ENCODE measurements around the gene KAT8.

DNA sequence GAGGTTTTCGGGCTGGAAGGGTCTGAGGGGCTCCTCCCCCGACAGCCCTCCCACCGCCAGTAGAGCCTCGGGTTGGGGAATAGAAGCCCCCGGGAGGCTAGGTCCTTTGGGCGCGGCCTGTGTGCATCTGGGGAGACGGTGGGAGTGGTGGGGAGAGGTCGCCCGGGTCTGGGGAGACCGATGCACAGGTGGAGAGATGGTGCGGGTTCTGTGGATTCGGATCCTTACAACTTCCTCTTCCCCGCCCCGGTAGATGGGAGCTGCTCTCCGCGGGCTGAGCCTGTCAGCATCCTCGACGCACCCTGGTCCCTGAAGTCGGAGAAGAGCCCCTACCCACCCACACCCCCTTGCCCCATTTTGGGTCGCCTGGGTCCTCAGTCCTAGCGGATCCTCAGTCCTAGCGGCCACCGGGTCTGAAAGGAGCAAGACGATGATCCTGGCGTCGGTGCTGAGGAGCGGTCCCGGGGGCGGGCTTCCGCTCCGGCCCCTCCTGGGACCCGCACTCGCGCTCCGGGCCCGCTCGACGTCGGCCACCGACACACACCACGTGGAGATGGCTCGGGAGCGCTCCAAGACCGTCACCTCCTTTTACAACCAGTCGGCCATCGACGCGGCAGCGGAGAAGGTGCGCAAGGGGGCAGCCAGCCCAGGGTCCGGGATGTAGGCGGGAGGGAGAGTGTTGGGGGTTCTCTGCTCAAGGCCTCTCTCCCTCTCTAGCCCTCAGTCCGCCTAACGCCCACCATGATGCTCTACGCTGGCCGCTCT lies 8.5 kb upstream of the KAT8 start:
- TF ChIP-seq EP300 (IDR thresholded peaks at IDR 0.05): no peak
- TF ChIP-seq, protein P1, sequence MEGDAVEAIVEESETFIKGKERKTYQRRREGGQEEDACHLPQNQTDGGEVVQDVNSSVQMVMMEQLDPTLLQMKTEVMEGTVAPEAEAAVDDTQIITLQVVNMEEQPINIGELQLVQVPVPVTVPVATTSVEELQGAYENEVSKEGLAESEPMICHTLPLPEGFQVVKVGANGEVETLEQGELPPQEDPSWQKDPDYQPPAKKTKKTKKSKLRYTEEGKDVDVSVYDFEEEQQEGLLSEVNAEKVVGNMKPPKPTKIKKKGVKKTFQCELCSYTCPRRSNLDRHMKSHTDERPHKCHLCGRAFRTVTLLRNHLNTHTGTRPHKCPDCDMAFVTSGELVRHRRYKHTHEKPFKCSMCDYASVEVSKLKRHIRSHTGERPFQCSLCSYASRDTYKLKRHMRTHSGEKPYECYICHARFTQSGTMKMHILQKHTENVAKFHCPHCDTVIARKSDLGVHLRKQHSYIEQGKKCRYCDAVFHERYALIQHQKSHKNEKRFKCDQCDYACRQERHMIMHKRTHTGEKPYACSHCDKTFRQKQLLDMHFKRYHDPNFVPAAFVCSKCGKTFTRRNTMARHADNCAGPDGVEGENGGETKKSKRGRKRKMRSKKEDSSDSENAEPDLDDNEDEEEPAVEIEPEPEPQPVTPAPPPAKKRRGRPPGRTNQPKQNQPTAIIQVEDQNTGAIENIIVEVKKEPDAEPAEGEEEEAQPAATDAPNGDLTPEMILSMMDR (IDR thresholded peaks at IDR 0.05): no peak

All from stomach (tissue), 4 donors.